ENCODE results near the gene PARD6G.

The PARD6G gene

GRCh38 chr18:80191907-80192652, 55.2 kb downstream of the PARD6G start:
- in situ Hi-C loops (cut with MboI; ENCODE audit: low sequenced_read_pairs) = no loop called here

GRCh38 chr18:80191264-80191663, 56.0 kb downstream of the PARD6G start:
- in situ Hi-C loops (cut with MboI; ENCODE audit: low sequenced_read_pairs) = no loop called here

DNA sequence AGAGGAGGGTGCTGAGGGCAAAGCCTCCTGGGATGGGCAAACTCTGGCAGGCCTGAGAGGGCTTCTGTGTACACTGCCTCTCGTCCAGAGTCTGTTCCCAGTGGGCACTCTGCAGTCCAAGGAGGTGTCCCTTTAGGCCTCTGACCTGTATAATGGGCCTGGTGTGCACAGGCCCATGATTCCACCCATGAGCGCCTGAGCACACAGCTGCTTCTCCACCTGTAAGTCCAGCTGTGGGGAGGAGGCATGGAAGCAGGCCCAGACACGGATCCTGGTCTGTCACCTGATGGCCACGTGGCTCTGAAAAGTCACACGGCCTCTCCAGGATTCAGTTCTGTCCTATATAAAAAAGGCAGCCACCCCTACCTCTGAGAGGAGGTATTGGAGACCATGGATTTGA, 57.0 kb downstream of the PARD6G start:
- in situ Hi-C loops (cut with MboI; ENCODE audit: low sequenced_read_pairs) = no loop called here

DNA sequence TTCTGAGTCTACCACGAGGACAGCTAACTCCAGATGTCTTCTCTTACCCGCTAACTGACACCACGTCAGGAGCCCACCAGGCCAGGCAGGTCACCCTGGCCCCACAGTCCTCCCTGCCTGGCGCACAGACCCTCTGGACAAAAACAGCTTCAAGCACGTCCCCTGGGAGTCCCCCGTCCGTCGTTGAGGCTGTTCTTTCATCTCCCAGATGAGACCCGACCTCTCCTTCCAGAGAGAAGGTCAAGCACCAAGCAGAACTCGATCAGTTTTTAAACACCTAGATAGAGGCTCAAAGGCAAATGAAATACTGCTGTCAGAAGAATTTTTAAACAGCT, 57.8 kb downstream of the PARD6G start:
- in situ Hi-C loops (cut with MboI; ENCODE audit: low sequenced_read_pairs) = no loop called here

DNA sequence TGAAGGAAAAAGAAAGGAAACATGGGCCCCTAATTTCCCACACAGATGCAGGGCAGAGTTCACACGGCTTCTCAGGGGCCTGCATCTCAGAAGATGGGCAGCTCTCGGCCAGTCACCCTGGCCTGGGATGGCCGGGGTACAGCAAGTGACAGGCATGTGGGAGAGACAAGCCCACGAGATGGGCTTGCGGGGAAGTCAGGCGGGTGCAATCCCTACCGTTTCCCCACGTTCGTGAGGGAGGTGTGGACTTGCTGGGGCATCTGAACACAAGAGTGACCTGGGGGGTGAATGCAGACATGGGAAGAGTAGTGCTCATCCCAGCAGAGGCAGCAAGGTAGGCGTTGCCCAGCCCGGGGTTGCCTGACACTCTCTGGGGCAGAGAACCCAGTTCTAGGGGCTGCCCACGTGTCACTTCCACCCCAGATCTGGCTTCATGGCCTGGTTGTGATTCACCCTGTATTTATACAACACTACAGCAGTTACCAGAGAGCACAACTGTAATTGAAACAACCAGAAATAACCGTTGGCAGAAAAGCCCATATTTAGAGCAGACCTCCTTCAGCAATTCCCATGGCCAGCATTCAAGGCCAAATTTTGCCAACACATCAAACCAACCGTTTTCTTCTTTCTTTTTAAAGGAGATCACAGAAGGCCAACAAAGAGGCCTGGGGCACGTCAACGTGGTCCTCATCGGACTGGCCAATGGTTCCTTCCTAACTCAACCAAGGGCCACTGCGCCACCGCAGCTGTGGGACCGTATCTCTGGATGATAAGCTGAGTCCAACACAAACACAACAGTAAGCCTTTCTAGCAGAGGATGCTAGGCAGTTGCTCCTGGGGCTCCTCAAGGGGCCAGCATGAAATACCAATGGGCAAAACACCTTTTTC, 58.4 kb downstream of the PARD6G start:
- in situ Hi-C loops (cut with MboI; ENCODE audit: low sequenced_read_pairs) = no loop called here

- in situ Hi-C loops (cut with MboI; ENCODE audit: low sequenced_read_pairs) = no loop called here
Observed at GRCh38 chr18:80187956-80188642, 59.2 kb downstream of the PARD6G start.

DNA sequence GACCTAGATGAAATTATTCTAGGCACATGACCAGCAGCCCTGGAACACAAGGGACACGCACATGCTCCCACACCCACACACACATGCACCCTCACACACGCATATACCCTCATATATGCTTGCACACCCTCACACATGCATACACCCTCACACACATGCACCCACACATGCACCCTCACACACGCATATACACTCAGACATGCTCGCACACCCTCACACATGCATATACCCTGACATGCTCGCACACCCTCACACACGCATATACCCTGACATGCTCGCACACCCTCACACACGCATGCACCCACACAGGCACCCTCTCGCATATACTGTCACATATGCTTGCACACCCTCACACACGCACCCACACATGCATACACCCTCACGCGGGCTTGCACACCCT, 61.8 kb downstream of the PARD6G start:
- in situ Hi-C loops (cut with MboI; ENCODE audit: low sequenced_read_pairs) = no loop called here

DNA sequence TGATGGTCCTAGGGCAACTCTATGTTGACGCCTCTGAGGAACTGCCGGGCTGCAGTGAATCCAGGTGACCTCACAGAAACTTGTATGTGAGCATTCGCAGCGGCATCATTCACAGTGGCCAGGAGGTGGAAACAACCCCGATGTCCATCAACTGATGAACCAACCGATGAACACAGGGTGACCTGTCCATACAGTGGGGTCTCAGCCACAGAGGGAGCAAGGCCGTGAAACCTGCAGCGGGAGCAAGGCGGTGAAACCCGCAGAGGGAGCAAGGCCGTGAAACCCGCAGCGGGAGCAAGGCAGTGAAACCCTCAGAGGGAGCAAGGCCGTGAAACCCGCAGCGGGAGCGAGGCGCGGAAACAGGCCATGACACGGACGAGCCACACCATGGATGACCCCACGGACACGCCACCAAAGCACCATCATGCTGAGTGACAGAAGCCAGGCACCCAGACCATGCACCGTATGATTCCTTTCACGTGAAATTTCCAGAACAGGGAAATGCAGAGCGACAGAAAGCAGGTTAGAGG, 63.0 kb downstream of the PARD6G start:
- in situ Hi-C loops (cut with MboI; ENCODE audit: low sequenced_read_pairs) = no loop called here

GRCh38 chr18:80183273-80184050, 63.9 kb downstream of the PARD6G start:
- in situ Hi-C loops (cut with MboI; ENCODE audit: low sequenced_read_pairs) = no loop called here

DNA sequence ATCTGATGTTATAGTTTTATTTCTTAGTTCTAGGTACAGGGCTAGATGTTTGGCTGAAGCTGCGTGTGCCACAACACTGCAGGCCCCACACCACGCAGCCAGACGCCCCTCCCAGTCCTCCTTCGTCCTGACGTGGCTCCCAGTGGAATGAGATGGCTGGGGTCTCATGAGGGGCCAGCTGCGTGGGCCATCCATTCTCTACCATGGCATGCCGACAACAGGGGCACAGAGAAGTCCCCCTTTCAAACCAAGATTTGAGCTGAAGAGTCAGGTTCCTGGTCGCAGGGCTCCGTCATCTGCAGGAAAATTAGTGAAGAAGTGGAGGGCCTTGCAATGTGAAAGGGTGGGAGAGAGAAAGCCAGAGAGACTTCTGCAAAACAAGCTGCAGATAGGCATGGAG, 64.5 kb downstream of the PARD6G start:
- in situ Hi-C loops (cut with MboI; ENCODE audit: low sequenced_read_pairs) = no loop called here

DNA sequence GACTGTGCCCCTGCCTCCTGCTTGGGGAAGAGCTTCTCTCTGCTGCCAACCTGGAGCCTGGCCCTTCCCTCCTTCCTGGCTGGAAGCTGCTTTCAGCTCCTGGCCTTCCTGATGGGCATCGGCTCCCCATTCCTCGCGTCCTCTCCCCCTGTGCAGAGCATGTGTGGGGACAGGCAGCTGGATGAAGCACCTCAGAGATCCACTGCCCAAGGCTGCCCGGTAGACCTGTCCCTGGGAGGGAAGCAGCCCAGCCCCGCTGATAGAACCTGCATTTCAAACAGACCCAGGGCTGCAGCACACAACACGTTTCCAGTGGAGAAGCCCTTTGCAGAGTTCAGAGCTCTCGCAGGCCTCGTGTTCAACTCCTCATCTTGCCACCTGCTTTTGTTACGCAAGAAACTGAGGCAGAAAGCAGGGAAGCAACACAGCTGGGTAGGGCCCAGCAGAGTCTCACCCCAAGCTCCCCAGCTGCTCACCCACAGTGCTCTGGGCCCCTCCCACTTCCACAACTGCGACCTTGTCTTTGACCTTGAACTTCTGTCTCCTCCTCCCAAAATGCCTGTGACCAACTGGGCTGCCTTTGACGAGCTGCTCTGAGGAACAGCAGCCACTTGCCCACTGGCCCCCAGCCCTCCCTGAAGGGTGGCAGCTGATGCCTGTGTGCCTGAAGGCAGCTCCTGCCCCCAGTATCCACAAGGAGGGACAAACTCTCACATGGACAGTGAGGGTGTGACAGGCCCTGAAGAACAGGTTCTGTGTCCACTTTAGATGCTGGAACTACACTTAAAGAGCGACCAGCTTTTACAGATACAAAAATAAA, 65.5 kb downstream of the PARD6G start:
- in situ Hi-C loops (cut with MboI; ENCODE audit: low sequenced_read_pairs) = no loop called here

GRCh38 chr18:80180778-80181564, 66.3 kb downstream of the PARD6G start:
- in situ Hi-C loops (cut with MboI; ENCODE audit: low sequenced_read_pairs) = no loop called here

DNA sequence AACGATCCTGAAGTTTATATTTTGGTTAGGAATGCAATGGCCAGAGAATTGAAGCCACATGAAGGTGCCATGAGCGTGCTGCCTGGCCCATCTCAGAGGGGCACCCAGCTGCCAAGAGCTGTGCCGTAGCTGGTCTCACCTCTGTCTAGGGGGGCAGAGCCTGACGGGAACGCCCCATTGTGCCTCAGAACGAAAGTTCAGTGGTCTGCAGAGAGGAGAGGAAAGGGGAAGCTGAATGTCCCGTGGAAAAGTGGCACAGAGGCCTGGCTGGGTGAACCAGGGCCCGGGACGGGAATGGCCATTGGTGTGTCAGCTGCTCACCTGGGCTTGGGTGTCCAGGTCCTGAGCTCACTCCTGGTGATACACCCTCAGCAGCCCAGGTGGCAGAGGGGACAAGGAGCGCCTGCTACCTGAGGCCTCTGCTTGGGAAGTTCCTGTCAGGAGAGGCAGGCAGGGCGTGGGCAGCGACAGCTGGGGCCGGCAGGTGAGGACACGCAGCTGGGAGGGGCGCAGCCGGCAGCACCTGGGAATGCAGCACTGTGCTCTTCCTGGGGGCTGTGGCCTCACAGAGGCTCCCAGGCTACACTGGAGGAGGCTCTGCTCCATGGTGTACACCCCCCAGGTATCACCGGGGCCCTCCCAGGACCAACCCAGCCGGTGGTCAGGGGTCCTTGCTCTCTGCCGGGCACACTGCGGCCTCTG, 67.3 kb downstream of the PARD6G start:
- in situ Hi-C loops (cut with MboI; ENCODE audit: low sequenced_read_pairs) = no loop called here

DNA sequence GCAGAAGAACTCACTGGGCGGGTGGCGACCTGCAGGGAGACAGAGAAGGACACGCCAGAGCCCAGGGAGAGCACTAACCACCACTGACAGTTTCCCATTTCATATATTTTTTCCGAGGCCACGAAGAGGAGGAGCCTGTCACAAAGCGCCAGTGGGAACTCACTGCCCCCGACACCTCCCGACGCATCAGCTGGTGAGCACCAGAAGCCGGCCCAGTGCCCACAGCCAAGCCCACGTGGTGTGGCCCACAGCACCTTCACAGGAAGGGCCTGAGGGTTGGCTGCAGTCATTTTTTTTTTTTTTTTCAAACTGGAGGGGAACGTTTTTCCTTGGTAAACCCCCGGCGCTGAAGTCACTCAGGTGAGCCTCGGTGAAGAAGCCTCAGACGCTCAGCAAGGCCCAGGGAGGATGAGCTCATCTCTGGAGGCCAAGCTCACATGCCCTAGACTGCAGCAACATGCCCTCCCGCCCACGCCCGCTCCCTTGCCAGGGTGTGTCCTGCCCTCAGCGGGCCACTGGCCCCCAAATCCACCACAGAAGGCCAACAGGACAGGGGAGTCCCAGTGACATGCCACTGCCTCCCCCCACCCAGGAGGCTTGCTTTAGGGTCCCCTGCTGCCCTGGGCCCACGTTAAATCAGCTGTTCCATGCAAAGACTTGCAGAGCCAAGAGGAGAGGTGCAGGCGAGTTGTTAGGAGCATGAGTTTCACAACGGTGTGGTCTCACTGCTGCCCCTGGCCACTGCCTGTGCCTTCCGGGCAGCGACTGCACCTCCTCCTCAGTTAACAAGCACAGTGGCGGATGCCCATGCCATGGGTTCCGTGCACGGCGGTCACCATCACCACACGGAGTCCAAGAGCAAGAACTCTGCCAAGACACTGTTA, 68.1 kb downstream of the PARD6G start:
- in situ Hi-C loops (cut with MboI; ENCODE audit: low sequenced_read_pairs) = no loop called here

DNA sequence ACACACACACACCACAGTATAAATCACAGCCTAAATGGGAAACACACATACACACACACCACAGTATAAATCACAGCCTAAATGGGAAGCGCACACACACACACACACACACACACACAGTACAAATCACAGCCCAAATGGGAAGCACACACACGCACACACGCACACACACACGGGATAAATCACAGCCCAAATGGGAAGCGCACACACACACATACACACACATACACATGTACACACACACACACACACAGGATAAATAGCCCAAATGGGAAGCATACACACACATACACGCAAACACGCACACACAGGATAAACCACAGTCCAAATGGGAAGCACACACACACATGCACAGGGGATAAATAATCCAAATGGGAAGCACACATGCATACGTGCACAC, 70.2 kb downstream of the PARD6G start:
- in situ Hi-C loops (cut with MboI; ENCODE audit: low sequenced_read_pairs) = no loop called here

DNA sequence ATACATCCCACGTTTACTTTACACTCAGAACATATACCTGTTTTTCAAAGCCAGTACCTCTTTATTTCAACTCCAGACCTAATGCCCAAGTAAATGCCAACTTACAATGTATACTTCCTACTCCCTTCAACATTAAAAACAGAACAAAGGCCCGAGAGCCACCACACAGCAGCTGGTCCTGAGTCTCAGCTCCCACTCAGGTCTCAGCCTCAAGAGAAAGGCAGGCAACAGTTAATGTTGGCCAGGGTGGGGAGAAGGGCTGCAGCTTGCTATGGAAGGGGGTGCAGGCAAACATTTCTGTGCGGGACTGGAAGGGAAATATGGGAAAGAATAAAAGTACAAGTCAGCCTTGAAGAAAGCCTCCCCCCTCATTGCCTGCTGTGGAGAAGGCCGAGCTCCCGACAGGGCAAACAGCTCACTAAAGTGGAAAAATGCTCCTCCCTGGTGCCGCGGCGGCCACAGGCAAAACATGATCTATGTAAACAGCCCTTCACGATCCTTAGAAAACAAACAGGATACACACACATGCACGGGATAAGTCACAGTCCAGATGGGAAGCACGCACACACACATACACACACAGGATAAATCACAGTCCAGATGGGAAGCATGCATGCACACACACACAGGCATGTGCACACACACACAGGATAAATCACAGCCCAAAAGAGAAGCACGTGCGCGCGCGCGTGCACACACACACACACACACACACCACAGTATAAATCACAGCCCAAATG, 70.8 kb downstream of the PARD6G start:
- in situ Hi-C loops (cut with MboI; ENCODE audit: low sequenced_read_pairs) = no loop called here
